Measurements from ENCODE around the gene SMCHD1. TPM values are rescaled to one million over a fixed set of nuclear protein-coding genes. Genes with fewer than 3 reads are reported as not detected.
A peak's percentile ranks its signal among the peaks of the same experiment; 100 is the strongest.
"Not testable (repeated sequence)": the region's sequence is repeated elsewhere in the genome, so short reads cannot be mapped to it uniquely, and the experiment has no call there.

SMCHD1 gene
- total RNA-seq, 2 experiments from 2014 or later, result 162 TPM

GRCh38 chr18:2660849-2661248 is 5.3 kb downstream of the SMCHD1 start:
- H3K27me3 Mint-ChIP-seq, DNase-seq, CTCF ChIA-PET, H3K27ac Mint-ChIP-seq, H3K9me3 Mint-ChIP-seq, H3K4me3 Mint-ChIP-seq: not testable (repeated sequence)
- POLR2A ChIA-PET, result interaction anchor here (2.2 to 6.5 kb wide), 2 partner anchors 24 to 88 kb away, joined by 13 to 195 read pairs; partner anchors contain the start of genes METTL4 and NDC80
- peaks cover 53% of the 10 kb centered on the region for H3K4me1 Mint-ChIP-seq
- peaks cover 72% of the 10 kb centered on the region for H3K36me3 Mint-ChIP-seq (ENCODE audit: low read depth)

DNA sequence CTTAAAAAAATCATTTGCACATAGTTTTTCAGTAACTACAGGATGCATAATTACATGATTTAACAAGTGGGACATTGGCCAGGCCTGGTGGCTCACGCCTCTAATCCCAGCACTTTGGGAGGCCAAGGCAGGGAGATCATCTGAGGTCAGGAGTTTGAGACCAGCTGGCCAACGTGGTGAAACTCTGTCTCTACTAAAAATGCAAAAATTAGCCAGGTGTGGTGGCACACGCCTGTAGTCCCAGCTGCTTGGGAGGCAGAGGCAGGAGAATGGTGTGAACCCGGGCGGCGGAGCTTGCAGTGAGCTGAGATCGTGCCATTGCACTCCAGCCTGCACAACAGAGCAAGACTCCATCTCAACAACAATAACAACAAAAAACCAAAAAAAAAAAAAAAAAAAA is 6.8 kb downstream of the SMCHD1 start:
- POLR2A ChIA-PET, H3K27ac Mint-ChIP-seq, H3K9me3 Mint-ChIP-seq, H3K4me3 Mint-ChIP-seq, H3K27me3 Mint-ChIP-seq, CTCF ChIA-PET, DNase-seq: not testable (repeated sequence)
- peaks cover 73% of the 10 kb centered on the region for H3K36me3 Mint-ChIP-seq (ENCODE audit: low read depth)
- peaks cover 58% of the 10 kb centered on the region for H3K4me1 Mint-ChIP-seq

GRCh38 chr18:2662990-2663389 is 7.5 kb downstream of the SMCHD1 start:
- H3K27me3 Mint-ChIP-seq, result no peaks in the 10 kb centered on the region
- ChIA-PET POLR2A (interaction anchor here (0.9 to 1.0 kb wide), 2 partner anchors 11 to 57 kb away, joined by 3 read pairs; no protein-coding TSS in a partner anchor), CTCF (interaction anchor here (0.6 kb wide), 1 partner anchor 19 kb away, joined by 3 read pairs; no protein-coding TSS in a partner anchor)
- no peak overlapping the region for H3K4me3 Mint-ChIP-seq
- DNase-seq, result no peak
- H3K4me1 Mint-ChIP-seq, result peaks cover 58% of the 10 kb centered on the region
- H3K9me3 Mint-ChIP-seq, result peaks cover 3% of the 10 kb centered on the region
- no peak overlapping the region for H3K27ac Mint-ChIP-seq
- H3K36me3 Mint-ChIP-seq (ENCODE audit: low read depth), result peaks cover 69% of the 10 kb centered on the region

GRCh38 chr18:2672410-2672809 is 16.9 kb downstream of the SMCHD1 start:
- no peaks in the 10 kb centered on the region for H3K27me3 Mint-ChIP-seq
- peaks cover 91% of the 10 kb centered on the region for H3K36me3 Mint-ChIP-seq (ENCODE audit: low read depth)
- no peak overlapping the region for H3K4me3 Mint-ChIP-seq
- H3K27ac Mint-ChIP-seq, result no peak overlapping the region
- no peak for DNase-seq
- no peaks in the 10 kb centered on the region for H3K9me3 Mint-ChIP-seq
- ChIA-PET CTCF (interaction anchor here (0.6 kb wide), 1 partner anchor 349 kb away, joined by 5 read pairs; no protein-coding TSS in a partner anchor), POLR2A (interaction anchor here (0.7 to 1.2 kb wide), 3 partner anchors 9 to 36 kb away, joined by 3 to 6 read pairs (median 5); partner anchors contain the start of gene SMCHD1)
- H3K4me1 Mint-ChIP-seq, result peaks cover 51% of the 10 kb centered on the region

DNA sequence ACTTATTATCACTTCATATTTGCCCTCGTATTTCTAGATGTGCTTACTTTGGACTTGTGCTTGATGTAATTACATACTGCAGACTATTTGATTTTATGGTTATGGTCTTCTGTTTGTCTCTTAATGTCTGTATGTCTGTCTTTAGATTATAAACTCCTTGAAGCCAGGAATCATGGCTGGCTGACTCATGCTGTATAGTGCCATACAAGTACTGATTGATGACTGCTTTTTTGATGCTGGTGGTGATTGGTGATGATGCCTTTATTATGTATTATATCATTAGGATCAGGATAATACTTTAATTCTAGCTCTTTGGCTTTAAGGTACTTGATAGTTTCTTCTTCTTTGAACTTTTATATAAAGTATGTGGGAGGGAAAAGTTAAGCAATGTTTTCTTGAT is 17.3 kb downstream of the SMCHD1 start:
- peaks cover 55% of the 10 kb centered on the region for H3K4me1 Mint-ChIP-seq
- H3K9me3 Mint-ChIP-seq, result no peaks in the 10 kb centered on the region
- ChIA-PET POLR2A (interaction anchor here (0.7 to 1.2 kb wide), 3 partner anchors 8 to 37 kb away, joined by 3 to 6 read pairs (median 5); partner anchors contain the start of gene SMCHD1), CTCF (no interaction called here)
- no peak for DNase-seq
- no peak overlapping the region for H3K27ac Mint-ChIP-seq
- no peak overlapping the region for H3K4me3 Mint-ChIP-seq
- peaks cover 95% of the 10 kb centered on the region for H3K36me3 Mint-ChIP-seq (ENCODE audit: low read depth)
- no peaks in the 10 kb centered on the region for H3K27me3 Mint-ChIP-seq

DNA sequence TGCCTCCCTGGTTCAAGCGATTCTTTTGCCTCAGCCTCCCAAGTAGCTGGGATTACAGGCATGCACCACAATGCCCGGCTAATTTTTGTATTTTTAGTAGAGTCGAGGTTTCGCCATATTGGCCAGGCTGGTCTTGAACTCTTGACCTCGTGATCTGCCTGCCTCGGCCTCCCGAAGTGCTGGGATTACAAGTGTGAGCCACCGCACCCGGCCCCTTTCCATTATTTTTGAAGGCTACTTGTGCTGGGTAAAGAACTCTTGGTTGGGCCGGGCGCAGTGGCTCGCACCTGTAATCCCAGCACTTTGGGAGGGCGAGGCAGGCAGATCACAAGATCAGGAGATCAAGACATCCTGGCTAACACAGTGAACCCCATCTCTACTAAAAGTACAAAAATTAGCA is 23.4 kb downstream of the SMCHD1 start:
- H3K4me3 Mint-ChIP-seq, H3K9me3 Mint-ChIP-seq, H3K27ac Mint-ChIP-seq, CTCF ChIA-PET, H3K27me3 Mint-ChIP-seq, DNase-seq: not testable (repeated sequence)
- H3K36me3 Mint-ChIP-seq (ENCODE audit: low read depth), result peaks cover 84% of the 10 kb centered on the region
- peaks cover 65% of the 10 kb centered on the region for H3K4me1 Mint-ChIP-seq
- POLR2A ChIA-PET, result interaction anchor here (1.3 to 1.8 kb wide), 2 partner anchors 90 to 105 kb away, joined by 4 to 5 read pairs; no protein-coding TSS in a partner anchor

DNA sequence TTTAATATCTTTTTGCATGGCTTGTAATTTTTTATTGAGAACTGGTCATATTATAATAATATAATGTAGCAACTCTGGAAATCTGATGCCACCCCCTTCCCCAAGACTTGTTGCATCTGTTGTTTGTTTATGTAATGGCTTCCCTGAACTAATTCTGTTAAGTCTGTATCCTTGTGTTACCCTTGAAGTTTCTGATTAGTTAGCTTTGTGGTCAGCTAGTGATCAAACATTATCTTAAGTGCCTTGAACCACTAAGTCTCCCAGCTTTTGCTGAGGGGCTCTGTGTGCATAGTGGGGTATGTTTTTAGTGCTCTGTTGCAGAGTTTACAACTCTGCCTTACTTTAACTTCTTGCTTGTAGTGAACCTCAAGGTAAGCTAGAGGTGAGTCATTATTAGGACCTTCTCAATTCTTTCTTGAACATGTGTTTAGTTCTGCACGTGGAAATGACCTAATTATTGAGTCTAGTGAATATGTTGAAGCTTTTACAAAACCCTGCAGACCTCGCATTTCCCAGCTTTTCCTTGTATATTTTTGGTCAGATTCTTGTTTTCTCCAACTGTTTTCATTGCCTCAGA is 24.8 kb downstream of the SMCHD1 start:
- Mint-ChIP-seq H3K27me3 (no peaks in the 10 kb centered on the region), H3K4me3 (no peak overlapping the region), H3K36me3 (ENCODE audit: low read depth) (peaks cover 79% of the 10 kb centered on the region), H3K4me1 (peaks cover 64% of the 10 kb centered on the region), H3K9me3 (no peaks in the 10 kb centered on the region), H3K27ac (peak overlapping the region; percentile 79)
- ChIA-PET CTCF (interaction anchor here (0.6 kb wide), 1 partner anchor 243 kb away, joined by 4 read pairs; no protein-coding TSS in a partner anchor), POLR2A (interaction anchor here (1.2 to 7.3 kb wide), 8 partner anchors 8 to 110 kb away, joined by 4 to 94 read pairs (median 6); partner anchors contain the start of gene SMCHD1)
- DNase-seq, result no peak

GRCh38 chr18:2681993-2682603 is 26.6 kb downstream of the SMCHD1 start:
- peaks cover 79% of the 10 kb centered on the region for H3K36me3 Mint-ChIP-seq (ENCODE audit: low read depth)
- peak overlapping the region; percentile 50 for H3K4me3 Mint-ChIP-seq
- peak overlapping the region; percentile 80 for H3K27ac Mint-ChIP-seq
- ChIA-PET POLR2A (interaction anchor here (0.8 to 7.3 kb wide), 10 partner anchors 10 to 110 kb away, joined by 3 to 94 read pairs (median 4); partner anchors contain the start of genes METTL4, NDC80 and SMCHD1), CTCF (interaction anchor here (0.8 to 1.1 kb wide), 2 partner anchors 19 to 96 kb away, joined by 3 read pairs; no protein-coding TSS in a partner anchor)
- peaks cover 13% of the 10 kb centered on the region for H3K9me3 Mint-ChIP-seq
- peaks cover 71% of the 10 kb centered on the region for H3K4me1 Mint-ChIP-seq
- H3K27me3 Mint-ChIP-seq, result no peaks in the 10 kb centered on the region
- no peak for DNase-seq

- ChIA-PET POLR2A (interaction anchor here (0.6 to 7.3 kb wide), 10 partner anchors 13 to 566 kb away, joined by 3 to 94 read pairs (median 3); partner anchors contain the start of genes METTL4, NDC80 and SMCHD1), CTCF (interaction anchor here (0.8 to 0.9 kb wide), 2 partner anchors 9 to 135 kb away, joined by 3 read pairs; no protein-coding TSS in a partner anchor)
- DNase-seq, result no peak
- Mint-ChIP-seq H3K36me3 (ENCODE audit: low read depth) (peaks cover 80% of the 10 kb centered on the region), H3K27me3 (no peaks in the 10 kb centered on the region), H3K4me3 (peak overlapping the region; percentile 53), H3K9me3 (peaks cover 16% of the 10 kb centered on the region), H3K27ac (peak overlapping the region; percentile 80), H3K4me1 (peaks cover 75% of the 10 kb centered on the region)
These were observed 27.5 kb downstream of the SMCHD1 start for GRCh38 chr18:2683055-2683454.

DNA sequence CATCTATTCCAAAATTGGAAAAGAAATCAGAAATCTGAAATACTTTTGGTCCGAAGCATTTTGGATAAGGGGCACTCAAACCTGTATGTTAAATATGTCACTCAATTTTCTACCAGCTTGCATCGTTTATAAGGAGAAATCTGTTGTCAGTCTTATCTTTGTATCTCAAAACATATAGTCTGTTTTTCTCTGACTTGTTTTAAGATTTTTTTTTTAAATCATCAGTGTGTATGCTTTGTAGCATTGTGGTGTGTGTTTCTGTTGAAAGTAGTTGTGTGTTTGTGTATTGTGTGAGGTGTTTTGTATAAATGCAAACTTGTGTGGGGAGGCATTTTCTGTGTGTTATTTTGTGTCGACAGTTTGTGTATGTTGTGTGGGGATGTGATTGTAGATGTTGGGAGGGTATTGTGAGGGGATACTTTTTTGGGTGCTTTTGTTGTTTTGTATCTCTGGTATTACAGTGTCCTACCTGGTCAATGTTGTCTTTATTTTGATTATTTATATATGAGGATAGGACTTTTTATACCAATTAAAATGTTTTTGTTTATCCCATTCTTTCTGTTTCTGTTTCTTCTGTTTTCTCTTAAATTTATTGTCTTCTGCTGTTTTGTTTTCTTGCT is 30.9 kb downstream of the SMCHD1 start:
- CTCF ChIA-PET, result interaction anchor here (1.0 kb wide), 1 partner anchor 13 kb away, joined by 3 read pairs; no protein-coding TSS in a partner anchor
- DNase-seq, result no peak
- POLR2A ChIA-PET, result interaction anchor here (0.6 to 7.3 kb wide), 4 partner anchors 16 to 114 kb away, joined by 3 to 94 read pairs (median 4); partner anchors contain the start of gene SMCHD1
- no peaks in the 10 kb centered on the region for H3K27me3 Mint-ChIP-seq
- H3K4me1 Mint-ChIP-seq, result peaks cover 67% of the 10 kb centered on the region
- H3K9me3 Mint-ChIP-seq, result peaks cover 16% of the 10 kb centered on the region
- H3K27ac Mint-ChIP-seq, result peak overlapping the region; percentile 46
- peaks cover 78% of the 10 kb centered on the region for H3K36me3 Mint-ChIP-seq (ENCODE audit: low read depth)
- no peak overlapping the region for H3K4me3 Mint-ChIP-seq

DNA sequence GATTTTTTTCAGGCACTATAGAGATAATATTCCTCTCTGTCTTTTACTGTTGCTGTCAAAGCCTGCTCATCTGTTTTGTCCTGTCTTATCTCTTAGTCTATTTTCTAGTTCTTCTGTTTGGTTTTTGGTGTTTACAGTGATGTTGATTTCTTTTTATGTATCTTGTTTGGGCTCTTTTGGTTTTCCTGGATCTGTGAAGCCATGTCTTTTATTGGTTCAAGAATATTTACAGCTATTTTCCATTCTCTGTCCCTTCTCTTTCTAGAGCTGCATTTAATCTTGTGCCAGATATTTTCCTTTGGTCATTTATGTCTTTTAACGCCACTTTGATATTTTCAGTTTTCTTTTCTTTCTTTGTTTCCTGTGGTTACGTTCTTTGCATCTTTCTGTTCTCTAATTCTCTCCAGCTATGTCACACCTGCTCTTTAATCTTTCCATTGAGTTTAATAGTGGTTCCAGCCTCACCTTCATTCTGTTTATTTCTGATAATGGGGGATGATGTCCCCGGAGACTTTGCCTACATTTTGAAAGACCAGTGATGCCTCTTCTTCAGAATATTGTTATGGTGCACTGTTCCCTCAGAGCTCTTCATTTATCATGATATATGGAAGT is 32.0 kb downstream of the SMCHD1 start:
- DNase-seq, result no peak
- peaks cover 16% of the 10 kb centered on the region for H3K9me3 Mint-ChIP-seq
- H3K4me1 Mint-ChIP-seq, result peaks cover 58% of the 10 kb centered on the region
- peaks cover 79% of the 10 kb centered on the region for H3K36me3 Mint-ChIP-seq (ENCODE audit: low read depth)
- POLR2A ChIA-PET, result interaction anchor here (0.8 to 2.4 kb wide), 5 partner anchors 31 to 116 kb away, joined by 3 to 17 read pairs (median 9); partner anchors contain the start of genes METTL4, NDC80 and SMCHD1
- peak overlapping the region; percentile 75 for H3K27ac Mint-ChIP-seq
- H3K27me3 Mint-ChIP-seq, result no peaks in the 10 kb centered on the region
- peak overlapping the region; percentile 43 for H3K4me3 Mint-ChIP-seq
- CTCF ChIA-PET, result interaction anchor here (0.8 kb wide), 1 partner anchor 27 kb away, joined by 3 read pairs; no protein-coding TSS in a partner anchor

GRCh38 chr18:2692508-2692907 is 37.0 kb downstream of the SMCHD1 start:
- POLR2A ChIA-PET, result interaction anchor here (3.9 kb wide), 1 partner anchor 37 kb away, joined by 22 read pairs; the partner anchor contains the start of gene SMCHD1
- Mint-ChIP-seq H3K36me3 (ENCODE audit: low read depth) (peaks cover 69% of the 10 kb centered on the region), H3K9me3 (peaks cover under 1% of the 10 kb centered on the region), H3K27ac (no peak overlapping the region), H3K27me3 (no peaks in the 10 kb centered on the region), H3K4me3 (no peak overlapping the region), H3K4me1 (peaks cover 23% of the 10 kb centered on the region)
- no peak for DNase-seq
- CTCF ChIA-PET, result no interaction called here

All from activated CD4-positive, alpha-beta memory T cell treated with anti-CD3 and anti-CD28 coated beads, Interleukin-2, amount 10 ng/mL, durations not matched to agents 7 days and 5 days (primary cell).